Activated T-helper 1 cell treated with anti-CD3 and anti-CD28 coated beads, Interleukin-12 subunit alpha, Interleukin-12 subunit beta, Interleukin-2, Interleukin-4 antibody, amounts not matched to agents 30 ng/mL and 10 ng/mL and 1 ng/mL, durations not matched to agents 14 hours and 24 hours and 36 hours (primary cell): ENCODE measurements around the gene NDUFAF3. TPM values are rescaled to one million over a fixed set of nuclear protein-coding genes. Genes with fewer than 3 reads are reported as not detected.

Source experiments
- DNase-seq: peaks from one replicate; pipeline ENCODE4 v3.0.0; 2021; ENCODE audit warnings: low spot score
- H3K27ac Mint-ChIP-seq: one replicate; pipeline ENCODE4 v1.8.0; 2021; ENCODE audit warnings: mild to moderate bottlenecking, mixed read lengths
- H3K27me3 Mint-ChIP-seq: one replicate; pipeline ENCODE4 v1.8.0; 2022; ENCODE audit warnings: mild to moderate bottlenecking, moderate library complexity, mixed read lengths; ENCODE audit not compliant: insufficient read depth
- H3K36me3 Mint-ChIP-seq: one replicate; pipeline ENCODE4 v1.8.0; 2021; ENCODE audit warnings: low read depth, mixed read lengths
- H3K4me1 Mint-ChIP-seq: one replicate; pipeline ENCODE4 v1.8.0; 2021; ENCODE audit warnings: low read depth, mixed read lengths
- H3K4me3 Mint-ChIP-seq: one replicate; pipeline ENCODE4 v1.8.0; 2021; ENCODE audit warnings: mild to moderate bottlenecking, moderate library complexity, mixed read lengths
- H3K9me3 Mint-ChIP-seq: one replicate; pipeline ENCODE4 v1.8.0; 2021; ENCODE audit warnings: mixed read lengths
- intact Hi-C: fragments of 100-400 bp; cut with micrococcal nuclease; formaldehyde crosslinking; loops from one replicate; pipeline ENCODE4 v1.15.1; 2024
- total RNA-seq: library from RNA; stranded (reverse); gene quantifications from 2 replicates; pipeline ENCODE4 v1.2.3, GENCODE V29; 2022

The NDUFAF3 gene
- total RNA-seq, 1 donor from 2014 or later, result 126 TPM

GRCh38 chr3:49054344-49054862 lies 32.5 kb downstream of the NDUFAF3 start:
- H3K36me3 Mint-ChIP-seq, result peaks cover 44% of the 10 kb centered on the region
- H3K9me3 Mint-ChIP-seq, result no peaks in the 10 kb centered on the region
- H3K4me1 Mint-ChIP-seq, result no peaks in the 10 kb centered on the region
- intact Hi-C loops, result no loop called here
- DNase-seq, result no peak
- no peaks in the 10 kb centered on the region for H3K27me3 Mint-ChIP-seq
- no peak overlapping the region for H3K27ac Mint-ChIP-seq
- no peak overlapping the region for H3K4me3 Mint-ChIP-seq

DNA sequence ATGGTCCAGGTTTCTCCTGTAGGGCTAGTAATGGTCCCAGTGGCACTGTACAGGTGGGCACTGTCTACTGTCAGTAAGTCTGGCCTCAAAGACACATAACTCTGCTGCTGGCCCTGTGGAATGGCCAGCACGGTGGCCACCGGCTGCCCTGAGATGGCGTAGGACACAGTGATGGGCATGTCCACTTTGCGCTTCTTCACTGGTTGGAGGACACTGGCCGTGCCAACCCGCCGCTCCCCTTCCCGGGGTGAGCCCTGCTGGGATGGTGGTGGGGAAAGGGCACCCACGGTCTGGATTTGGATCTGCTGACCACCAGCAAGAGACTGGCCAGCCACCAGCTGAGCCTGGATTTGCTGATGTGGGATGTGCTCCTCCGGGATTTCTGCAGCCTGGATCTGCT lies 35.3 kb downstream of the NDUFAF3 start:
- no peak overlapping the region for H3K27ac Mint-ChIP-seq
- H3K9me3 Mint-ChIP-seq, result no peaks in the 10 kb centered on the region
- intact Hi-C loops, result no loop called here
- H3K27me3 Mint-ChIP-seq, result no peaks in the 10 kb centered on the region
- H3K36me3 Mint-ChIP-seq, result peaks cover 32% of the 10 kb centered on the region
- no peaks in the 10 kb centered on the region for H3K4me1 Mint-ChIP-seq
- DNase-seq, result no peak
- H3K4me3 Mint-ChIP-seq, result no peak overlapping the region

- Mint-ChIP-seq H3K9me3 (no peaks in the 10 kb centered on the region), H3K27ac (no peak overlapping the region), H3K36me3 (peaks cover 30% of the 10 kb centered on the region), H3K4me3 (no peak overlapping the region), H3K4me1 (no peaks in the 10 kb centered on the region), H3K27me3 (no peaks in the 10 kb centered on the region)
- no peak for DNase-seq
- intact Hi-C loops, result no loop called here
These were observed 36.1 kb downstream of the NDUFAF3 start for GRCh38 chr3:49058011-49058410.

Other genes with a start within 250 kb of the NDUFAF3 start
- 34.7 and 38.8 TPM in 2 replicates for gene PRKAR2A, start 174.2 kb upstream of the NDUFAF3 start, total RNA-seq
- gene SLC25A20, start 123.2 kb upstream of the NDUFAF3 start, total RNA-seq, result 15.9 and 17.4 TPM in 2 replicates
- 179 and 180 TPM in 2 replicates for gene ARIH2, start 103.3 kb upstream of the NDUFAF3 start, total RNA-seq
- 34.5 and 36.8 TPM in 2 replicates for gene P4HTM, start 31.9 kb upstream of the NDUFAF3 start, total RNA-seq
- gene WDR6, start 14.7 kb upstream of the NDUFAF3 start, total RNA-seq, result 143 and 145 TPM in 2 replicates
- 35.7 and 37.4 TPM in 2 replicates for gene DALRD3, start 3.5 kb upstream of the NDUFAF3 start, total RNA-seq
- 423 and 434 TPM in 2 replicates for gene IMPDH2, start 7.3 kb downstream of the NDUFAF3 start, total RNA-seq
- 147 and 150 TPM in 2 replicates for gene QRICH1, start 72.0 kb downstream of the NDUFAF3 start, total RNA-seq
- 185 and 200 TPM in 2 replicates for gene QARS1, start 82.6 kb downstream of the NDUFAF3 start, total RNA-seq
- 57.7 and 59.7 TPM in 2 replicates for gene USP19, start 98.7 kb downstream of the NDUFAF3 start, total RNA-seq
- not detected in 2 replicates for gene LAMB2, start 110.9 kb downstream of the NDUFAF3 start, total RNA-seq
- 27.6 and 29.1 TPM in 2 replicates for gene CCDC71, start 144.2 kb downstream of the NDUFAF3 start, total RNA-seq
- gene KLHDC8B, start 149.5 kb downstream of the NDUFAF3 start, total RNA-seq, result 2.6 and 2.9 TPM in 2 replicates